ENCODE data around the gene COQ10B.

GRCh38 chr2:197514754-197515153 is 61.4 kb downstream of the COQ10B start:
- TF ChIP-seq, protein P1, sequence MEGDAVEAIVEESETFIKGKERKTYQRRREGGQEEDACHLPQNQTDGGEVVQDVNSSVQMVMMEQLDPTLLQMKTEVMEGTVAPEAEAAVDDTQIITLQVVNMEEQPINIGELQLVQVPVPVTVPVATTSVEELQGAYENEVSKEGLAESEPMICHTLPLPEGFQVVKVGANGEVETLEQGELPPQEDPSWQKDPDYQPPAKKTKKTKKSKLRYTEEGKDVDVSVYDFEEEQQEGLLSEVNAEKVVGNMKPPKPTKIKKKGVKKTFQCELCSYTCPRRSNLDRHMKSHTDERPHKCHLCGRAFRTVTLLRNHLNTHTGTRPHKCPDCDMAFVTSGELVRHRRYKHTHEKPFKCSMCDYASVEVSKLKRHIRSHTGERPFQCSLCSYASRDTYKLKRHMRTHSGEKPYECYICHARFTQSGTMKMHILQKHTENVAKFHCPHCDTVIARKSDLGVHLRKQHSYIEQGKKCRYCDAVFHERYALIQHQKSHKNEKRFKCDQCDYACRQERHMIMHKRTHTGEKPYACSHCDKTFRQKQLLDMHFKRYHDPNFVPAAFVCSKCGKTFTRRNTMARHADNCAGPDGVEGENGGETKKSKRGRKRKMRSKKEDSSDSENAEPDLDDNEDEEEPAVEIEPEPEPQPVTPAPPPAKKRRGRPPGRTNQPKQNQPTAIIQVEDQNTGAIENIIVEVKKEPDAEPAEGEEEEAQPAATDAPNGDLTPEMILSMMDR (IDR thresholded peaks at IDR 0.05), result no peak
- no peak for TF ChIP-seq POLR2A (IDR thresholded peaks at IDR 0.05)
